GM23338 (cell line): ENCODE measurements around the gene TCP10L. TPM values are rescaled to one million over a fixed set of nuclear protein-coding genes. Genes with fewer than 3 reads are reported as not detected.
A peak's percentile ranks its signal among the peaks of the same experiment; 100 is the strongest.

ENCODE experiments used
- ATAC-seq: fragments of 200-7000 bp; cut with Tn5 transposase; 3 replicates; pipeline ENCODE4 v1.9.1; 2020
- DNase-seq: peaks from one replicate; pipeline ENCODE4 v3.0.0-alpha.2; 2015; ENCODE audit warnings: low spot score
- H2AFZ ChIP-seq: fragments of 200-600 bp; sonication (generic); 2 replicates; pipeline ENCODE4 v1.8.0; 2016; ENCODE audit warnings: antibody characterized with exemption, mild to moderate bottlenecking, moderate library complexity
- H3F3A ChIP-seq: fragments of 200-600 bp; sonication (generic); replicated peaks from 2 replicates; pipeline ENCODE4 v1.8.0; 2017; ENCODE audit warnings: antibody characterized with exemption, mixed run types, low read depth
- H3K27ac ChIP-seq: fragments of 200-600 bp; sonication (generic); 2 replicates; pipeline ENCODE4 v1.6.1; 2016; ENCODE audit warnings: low read depth
- H3K27me3 ChIP-seq: fragments of 200-600 bp; sonication (generic); 2 replicates; pipeline ENCODE4 v1.8.0; 2016; ENCODE audit warnings: mild to moderate bottlenecking, mixed run types, moderate library complexity; ENCODE audit not compliant: insufficient read depth
- H3K36me3 ChIP-seq: fragments of 200-600 bp; sonication (generic); 2 replicates; pipeline ENCODE4 v1.8.0; 2016; ENCODE audit warnings: mild to moderate bottlenecking; ENCODE audit not compliant: insufficient read depth
- H3K4me1 ChIP-seq: fragments of 200-600 bp; sonication (generic); 2 replicates; pipeline ENCODE4 v1.8.0; 2016; ENCODE audit warnings: mild to moderate bottlenecking, moderate library complexity; ENCODE audit not compliant: insufficient read depth
- H3K4me2 ChIP-seq: fragments of 200-600 bp; sonication (generic); 2 replicates; pipeline ENCODE4 v1.7.1; 2017; ENCODE audit warnings: mixed run types
- H3K4me3 ChIP-seq: fragments of 200-600 bp; sonication (generic); 2 replicates; pipeline ENCODE4 v1.6.1; 2016; ENCODE audit warnings: mixed run types
- H3K79me2 ChIP-seq: fragments of 200-600 bp; sonication (generic); replicated peaks from 2 replicates; pipeline ENCODE4 v1.8.0; 2017; ENCODE audit warnings: mild to moderate bottlenecking; ENCODE audit not compliant: insufficient read depth
- H3K9me2 ChIP-seq: fragments of 200-600 bp; sonication (generic); 2 replicates; pipeline ENCODE4 v1.8.0; 2017; ENCODE audit not compliant: insufficient read depth
- H4K20me1 ChIP-seq: fragments of 200-600 bp; sonication (generic); replicated peaks from 2 replicates; pipeline ENCODE4 v1.8.0; 2017; ENCODE audit warnings: mild to moderate bottlenecking; ENCODE audit not compliant: insufficient read depth
- H3K27ac Mint-ChIP-seq: 2 replicates; pipeline ENCODE4 v1.8.0; 2020; ENCODE audit warnings: inconsistent platforms, mild to moderate bottlenecking, moderate library complexity, mixed read lengths
- H3K27me3 Mint-ChIP-seq: 3 replicates; pipeline ENCODE4 v1.8.0; 2022; ENCODE audit warnings: low read depth, mild to moderate bottlenecking, moderate library complexity, mixed read lengths, inconsistent platforms; ENCODE audit not compliant: insufficient read depth, poor library complexity
- H3K36me3 Mint-ChIP-seq: 3 replicates; pipeline ENCODE4 v1.8.0; 2021; ENCODE audit warnings: low read depth, mild to moderate bottlenecking, inconsistent platforms, moderate library complexity, mixed read lengths
- H3K4me1 Mint-ChIP-seq: 3 replicates; pipeline ENCODE4 v1.8.0; 2020; ENCODE audit warnings: mild to moderate bottlenecking, inconsistent platforms, mixed read lengths
- H3K4me3 Mint-ChIP-seq: 3 replicates; pipeline ENCODE4 v1.8.0; 2021; ENCODE audit warnings: moderate library complexity, mild to moderate bottlenecking, inconsistent platforms, mixed read lengths
- H3K9me3 Mint-ChIP-seq: 3 replicates; pipeline ENCODE4 v1.8.0; 2020; ENCODE audit warnings: moderate library complexity, mild to moderate bottlenecking, inconsistent platforms, mixed read lengths
- EZH2 ChIP-seq: fragments of 200-600 bp; sonication (generic); IDR thresholded peaks from one replicate; pipeline ENCODE4 v1.8.0; 2017; ENCODE audit warnings: antibody characterized with exemption, mild to moderate bottlenecking, low read depth; ENCODE audit not compliant: unreplicated experiment
- NANOG ChIP-seq: IDR thresholded peaks from 2 replicates; pipeline ENCODE4 v1.6.1; 2016; ENCODE audit warnings: antibody characterized with exemption, borderline replicate concordance
- STAT1 ChIP-seq: IDR thresholded peaks from one replicate; pipeline ENCODE4 v1.6.1; 2016; ENCODE audit warnings: antibody characterized with exemption; ENCODE audit not compliant: unreplicated experiment
- ZNF462 ChIP-seq: fragments of 250-450 bp; sonication (Bioruptor Pico); IDR thresholded peaks from 2 replicates; pipeline ENCODE4 v1.5.0; 2020; ENCODE audit warnings: mild to moderate bottlenecking, moderate library complexity
- polyA plus RNA-seq: library from polyadenylated mRNA; unstranded; fragments of >200 nt; fragmentation: Nextera tagmentation; extraction: Ambion mirVana; gene quantifications from 2 replicates; pipeline ENCODE4 v1.2.1, GENCODE V29; 2016
- total RNA-seq: library from RNA; depleted of rRNA; stranded (reverse); fragments of >200 nt; shearing (Covaris generic); gene quantifications from 2 replicates; pipeline ENCODE4 v1.2.3, GENCODE V29; 2014
- TF ChIP-seq, protein P1 (sequence below), 2 experiments: fragments of 200-600 bp in 1 of 2; sonication (generic) in 1 of 2; conservative IDR thresholded peaks; 2 replicates each; pipeline versions ENCODE4 v1.5.1 to v1.6.1; 2016 to 2017; ENCODE audit warnings: antibody characterized with exemption in 2 of 2, low read depth in 2 of 2, mild to moderate bottlenecking in 2 of 2, moderate library complexity in 1 of 2

The TCP10L gene
- total and polyA plus RNA-seq, 2 experiments from 2014 or later: 0.10 to 0.65 TPM

DNA sequence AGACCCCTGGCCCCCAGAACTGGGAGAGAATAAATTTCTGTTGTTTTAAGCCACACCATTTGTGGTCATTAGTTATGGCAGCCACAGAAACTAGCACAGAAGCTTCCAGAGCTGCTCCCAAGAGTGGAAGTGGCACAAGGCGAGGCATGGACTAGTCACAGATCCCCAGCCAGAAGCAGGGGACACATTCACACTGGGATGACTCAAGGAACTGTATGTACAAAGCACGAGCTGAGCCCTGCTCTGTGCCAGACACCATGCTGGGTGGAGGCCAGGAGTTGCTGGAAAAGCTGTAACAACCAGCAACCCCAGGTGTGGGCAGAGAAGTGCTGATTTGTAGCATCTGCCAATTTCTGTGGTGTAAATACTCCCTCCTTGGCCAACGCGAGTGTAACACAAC, 55.6 kb downstream of the TCP10L start (continued):
- TF ChIP-seq ZNF462 (no peak), NANOG (no peak), EZH2 (no peak)

DNA sequence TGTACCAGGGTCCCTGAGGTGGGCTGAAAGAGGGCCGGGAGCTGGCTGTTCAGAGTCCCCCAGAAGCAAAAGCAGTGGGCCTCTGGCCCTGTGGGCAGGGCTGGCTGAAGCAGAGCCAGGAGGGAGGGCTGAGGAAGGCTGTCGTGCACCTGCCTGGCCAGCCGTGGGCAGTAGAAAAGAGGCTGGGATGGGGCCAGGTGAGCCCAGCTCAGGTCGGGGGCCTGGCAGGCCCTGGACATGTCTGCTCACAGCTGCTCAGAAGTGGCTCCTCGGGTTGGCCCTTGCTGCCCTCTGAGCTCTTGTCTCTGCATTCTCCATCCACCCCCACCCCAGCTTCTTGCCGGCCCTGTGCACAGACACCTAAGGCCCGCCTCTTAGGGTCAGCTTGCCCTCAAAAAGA, 60.0 kb downstream of the TCP10L start:
- H3K27me3 ChIP-seq: no peaks in the 10 kb centered on the region
- H3K4me3 Mint-ChIP-seq: no peak overlapping the region
- H3F3A ChIP-seq: peaks cover 8% of the 10 kb centered on the region; the same call in 1 of the 2 replicates
- H3K27ac ChIP-seq: no peak overlapping the region
- TF ChIP-seq, protein P1, sequence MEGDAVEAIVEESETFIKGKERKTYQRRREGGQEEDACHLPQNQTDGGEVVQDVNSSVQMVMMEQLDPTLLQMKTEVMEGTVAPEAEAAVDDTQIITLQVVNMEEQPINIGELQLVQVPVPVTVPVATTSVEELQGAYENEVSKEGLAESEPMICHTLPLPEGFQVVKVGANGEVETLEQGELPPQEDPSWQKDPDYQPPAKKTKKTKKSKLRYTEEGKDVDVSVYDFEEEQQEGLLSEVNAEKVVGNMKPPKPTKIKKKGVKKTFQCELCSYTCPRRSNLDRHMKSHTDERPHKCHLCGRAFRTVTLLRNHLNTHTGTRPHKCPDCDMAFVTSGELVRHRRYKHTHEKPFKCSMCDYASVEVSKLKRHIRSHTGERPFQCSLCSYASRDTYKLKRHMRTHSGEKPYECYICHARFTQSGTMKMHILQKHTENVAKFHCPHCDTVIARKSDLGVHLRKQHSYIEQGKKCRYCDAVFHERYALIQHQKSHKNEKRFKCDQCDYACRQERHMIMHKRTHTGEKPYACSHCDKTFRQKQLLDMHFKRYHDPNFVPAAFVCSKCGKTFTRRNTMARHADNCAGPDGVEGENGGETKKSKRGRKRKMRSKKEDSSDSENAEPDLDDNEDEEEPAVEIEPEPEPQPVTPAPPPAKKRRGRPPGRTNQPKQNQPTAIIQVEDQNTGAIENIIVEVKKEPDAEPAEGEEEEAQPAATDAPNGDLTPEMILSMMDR (conservative IDR thresholded peaks at IDR 0.05; ENCODE audit: low read depth in 2 of 2): peak in 1 of 2 experiments; percentile 11; a peak in 1 of 4 replicates
- TF ChIP-seq STAT1: no peak
- peaks cover 24% of the 10 kb centered on the region for H3K4me1 ChIP-seq
- H4K20me1 ChIP-seq: no peaks in the 10 kb centered on the region
- peaks cover 5% of the 10 kb centered on the region for H3K9me3 Mint-ChIP-seq
- peaks cover 5% of the 10 kb centered on the region; the same call in 2 of the 3 replicates for H3K36me3 Mint-ChIP-seq
- no peak overlapping the region for H3K4me2 ChIP-seq
- no peaks in the 10 kb centered on the region; the same call in 1 of the 2 replicates for H3K9me2 ChIP-seq
- H3K79me2 ChIP-seq: no peaks in the 10 kb centered on the region
- DNase-seq: peak; percentile 38
- H3K27me3 Mint-ChIP-seq: peaks cover 2% of the 10 kb centered on the region
- no peaks in the 10 kb centered on the region; the same call in 1 of the 2 replicates for H3K36me3 ChIP-seq
- peak; percentile 81 for ATAC-seq
- no peak overlapping the region for H2AFZ ChIP-seq
- no peak overlapping the region for H3K4me3 ChIP-seq
- peaks cover 37% of the 10 kb centered on the region for H3K4me1 Mint-ChIP-seq
- peak overlapping the region; percentile 74; the same call in 1 of the 2 replicates for H3K27ac Mint-ChIP-seq
